Measurements from ENCODE around the gene TRIM71. TPM values are rescaled to one million over a fixed set of nuclear protein-coding genes. Genes with fewer than 3 reads are reported as not detected.
"Not testable (repeated sequence)": the region's sequence is repeated elsewhere in the genome, so short reads cannot be mapped to it uniquely, and the experiment has no call there.

TRIM71 gene
- polyA plus RNA-seq, 4 donors: 1.1 to 8.6 (median 7.3) TPM

DNA sequence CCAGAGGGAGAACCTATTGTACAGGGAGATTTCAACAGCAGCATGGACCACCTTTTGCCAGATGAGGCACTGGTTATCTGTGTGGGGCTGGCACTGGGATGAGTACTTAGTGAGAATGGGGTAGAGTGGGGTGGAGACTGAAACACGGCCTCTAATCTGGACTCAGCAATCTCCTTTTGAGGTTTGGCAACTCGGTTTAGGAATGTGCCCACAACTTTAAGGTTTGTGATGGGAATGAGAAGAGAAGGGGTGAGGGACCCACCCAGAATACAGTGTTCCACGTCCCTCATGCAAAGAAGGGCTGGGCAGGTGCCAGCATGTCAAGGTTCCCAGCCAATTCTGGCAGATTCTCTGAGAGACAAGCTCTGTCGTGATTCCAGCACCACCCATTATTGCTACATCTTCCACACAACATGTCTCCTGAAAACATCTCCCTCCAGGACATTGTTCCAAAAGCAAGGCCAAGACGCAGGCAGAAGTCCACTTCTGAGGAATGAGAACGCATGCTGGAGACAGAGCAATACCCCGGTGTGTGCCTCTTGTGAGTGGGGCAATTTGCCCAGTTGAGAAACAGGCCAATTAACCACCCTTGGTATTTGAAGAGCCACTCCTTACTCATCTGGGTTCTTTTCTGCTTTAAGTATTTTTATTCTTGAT is 96.1 kb downstream of the TRIM71 start:
- no peak for DNase-seq (ENCODE audit: low read depth in 4 of 4, low spot score in 3 of 4)

DNA sequence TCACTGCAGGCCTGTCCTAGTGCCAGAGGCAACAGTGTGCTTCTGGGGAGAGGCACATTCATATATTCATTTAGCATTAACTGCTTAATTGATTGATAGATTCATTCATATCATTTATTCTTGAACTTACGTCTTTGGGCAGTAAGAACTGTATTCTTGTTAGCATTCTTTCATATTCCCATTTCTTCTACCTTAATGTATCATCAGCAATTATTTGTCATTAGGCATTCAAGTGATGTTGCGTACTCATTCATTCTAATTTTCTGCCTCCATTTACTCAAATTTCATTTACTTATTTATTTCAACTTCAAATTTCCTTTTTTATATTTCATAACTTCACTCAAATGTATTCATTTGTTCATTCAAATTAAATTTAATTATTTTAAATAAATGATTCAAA is 102.1 kb downstream of the TRIM71 start:
- DNase-seq (ENCODE audit: low read depth in 4 of 4, low spot score in 3 of 4): no peak

DNA sequence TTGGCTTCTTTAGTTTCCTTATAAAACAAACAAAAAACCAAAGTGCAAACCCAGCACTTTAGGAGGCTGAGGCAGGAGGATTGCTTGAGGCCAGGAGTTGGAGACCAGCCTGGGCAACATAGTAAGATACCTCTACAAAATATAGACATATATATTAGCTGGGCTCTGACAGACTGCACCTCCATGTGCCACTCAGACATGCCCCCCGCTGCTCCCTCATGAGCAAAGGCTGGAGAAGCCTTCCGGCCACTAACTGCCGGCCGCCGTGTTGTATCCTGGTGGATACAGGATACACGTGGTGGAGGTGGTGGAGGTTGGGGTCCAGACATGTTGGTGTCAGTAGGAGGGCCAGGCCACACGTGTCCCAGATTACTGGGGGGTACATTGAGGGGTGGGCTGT is 104.3 kb downstream of the TRIM71 start:
- DNase-seq (ENCODE audit: low read depth in 4 of 4, low spot score in 3 of 4): no peak

- DNase-seq (ENCODE audit: low read depth in 4 of 4, low spot score in 3 of 4): no peak
Measured at GRCh38 chr3:32930161-32930560, 112.4 kb downstream of the TRIM71 start.

GRCh38 chr3:32931273-32931672 is 113.5 kb downstream of the TRIM71 start:
- not testable (repeated sequence) for DNase-seq (ENCODE audit: low read depth in 4 of 4, low spot score in 3 of 4)

DNA sequence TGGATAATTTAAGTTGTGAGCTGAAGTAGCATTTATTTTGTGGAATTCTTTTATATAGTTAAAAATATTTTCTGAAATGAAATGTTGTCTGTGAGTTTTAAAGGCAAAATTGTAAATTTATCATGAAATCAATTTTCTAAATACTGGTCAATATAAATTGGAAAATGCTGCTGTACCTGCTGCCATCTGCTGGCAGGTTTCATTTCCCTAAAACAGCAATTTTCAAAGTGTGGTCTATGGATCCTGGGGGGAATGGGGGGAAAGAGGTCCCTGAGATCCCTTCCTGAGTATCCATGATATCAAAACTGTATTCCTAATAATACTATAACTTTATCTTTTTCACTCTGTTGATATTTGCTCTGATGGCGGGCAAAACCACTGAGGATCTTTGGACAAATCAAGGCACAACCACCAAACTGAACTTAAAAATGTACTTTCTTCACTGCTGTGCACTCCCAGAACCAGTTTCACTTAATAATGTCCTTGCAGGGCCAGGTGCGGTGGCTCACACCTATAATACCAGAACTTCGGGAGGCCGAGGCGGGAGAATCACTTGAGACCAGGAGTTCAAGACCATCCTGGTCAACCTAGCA is 116.4 kb downstream of the TRIM71 start:
- DNase-seq (ENCODE audit: low read depth in 4 of 4, low spot score in 3 of 4): no peak

- no peak for DNase-seq (ENCODE audit: low read depth in 4 of 4, low spot score in 3 of 4)
Measured at GRCh38 chr3:32937331-32937730, 119.5 kb downstream of the TRIM71 start.

GRCh38 chr3:32939531-32940284 is 121.9 kb downstream of the TRIM71 start:
- DNase-seq (ENCODE audit: low read depth in 4 of 4, low spot score in 3 of 4): not testable (repeated sequence)

DNA sequence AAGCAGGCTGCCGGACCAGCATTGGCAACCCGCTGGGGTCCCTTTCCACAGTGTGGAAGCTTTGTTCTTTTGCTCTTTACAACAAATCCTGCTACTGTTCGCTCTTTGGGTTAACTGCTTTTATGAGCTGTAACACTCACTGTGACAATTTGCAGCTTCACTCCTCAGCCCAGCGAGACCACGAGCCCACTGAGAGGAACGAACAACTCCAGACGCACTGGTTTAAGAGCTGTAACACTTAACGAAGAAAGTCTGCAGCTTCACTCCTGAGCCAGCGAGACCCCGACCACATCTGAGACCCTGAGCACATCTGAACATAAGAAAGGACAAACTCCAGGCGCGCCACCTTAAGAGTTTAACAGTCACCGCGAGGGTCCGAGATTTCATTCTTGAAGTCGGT is 122.9 kb downstream of the TRIM71 start:
- no peak for DNase-seq (ENCODE audit: low read depth in 4 of 4, low spot score in 3 of 4)

DNA sequence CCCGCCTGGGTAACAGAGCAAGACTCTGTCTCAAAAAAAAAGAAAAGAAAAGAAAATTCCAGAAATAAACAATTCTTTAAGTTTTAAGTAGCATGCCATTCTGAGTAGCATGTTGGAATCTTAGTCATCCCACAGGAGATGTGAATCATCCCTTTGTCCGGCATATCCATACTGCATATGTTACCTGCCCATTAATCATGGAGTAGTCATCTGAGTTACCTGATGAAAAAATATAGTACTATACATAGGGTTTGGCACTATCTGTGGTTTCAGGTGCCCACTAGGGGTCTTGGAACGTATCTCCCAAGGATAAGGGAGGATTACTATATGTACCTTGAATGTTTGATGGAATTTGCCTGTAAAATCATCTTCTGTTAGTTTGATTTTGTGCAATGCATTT is 127.3 kb downstream of the TRIM71 start:
- no peak for DNase-seq (ENCODE audit: low read depth in 4 of 4, low spot score in 3 of 4)

- DNase-seq (ENCODE audit: low read depth in 4 of 4, low spot score in 3 of 4): not testable (repeated sequence)
Measured at GRCh38 chr3:32945598-32945997, 127.8 kb downstream of the TRIM71 start.

DNA sequence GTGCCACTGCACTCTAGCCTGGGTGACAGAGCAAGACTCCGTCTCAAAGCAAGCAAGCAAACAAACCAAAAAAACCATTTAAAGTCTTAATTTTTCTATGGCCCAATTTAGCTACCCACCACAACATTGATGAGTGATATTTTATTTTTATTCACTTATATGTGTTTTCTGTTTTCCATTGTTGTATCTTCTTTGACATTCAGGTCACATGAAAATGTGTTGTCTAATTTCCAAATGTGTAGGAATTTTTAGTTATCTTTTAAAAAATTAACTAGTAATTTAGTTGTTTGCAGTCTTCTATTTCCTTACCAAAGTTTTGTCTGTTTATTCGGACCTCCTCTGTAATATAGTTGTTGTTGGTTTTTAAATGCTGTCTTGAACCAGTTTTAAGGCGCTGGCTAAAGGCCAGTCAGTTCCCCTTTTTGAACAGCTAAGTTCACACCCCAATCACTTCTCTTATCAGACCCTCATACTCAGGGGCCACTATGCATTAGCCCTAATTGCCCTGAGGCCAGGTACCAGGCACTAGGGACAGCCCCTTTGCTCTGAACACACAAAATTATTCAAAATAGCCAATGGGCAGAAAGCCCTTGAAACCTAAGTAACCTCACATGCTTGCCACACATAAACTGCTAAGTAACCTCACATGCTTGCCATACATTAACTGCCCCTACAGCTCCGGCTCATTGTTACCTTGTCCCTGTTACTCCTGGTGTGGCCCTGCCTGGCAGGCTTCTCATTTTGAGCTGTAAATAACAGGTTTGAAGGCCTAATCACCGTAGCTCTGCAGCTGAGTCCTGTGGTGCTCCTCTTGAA is 129.4 kb downstream of the TRIM71 start:
- DNase-seq (ENCODE audit: low read depth in 4 of 4, low spot score in 3 of 4): no peak

Other genes starting within 250 kb of the TRIM71 start
- gene DYNC1LI1, start 247.1 kb upstream of the TRIM71 start, polyA plus RNA-seq (ENCODE audit: insufficient read length in 4 of 4): 10 to 100 TPM; 31.1 to 44.0 (median 40.1) TPM
- 10 to 100 TPM; 37.7 to 51.3 (median 50.2) TPM for gene CNOT10, start 132.8 kb upstream of the TRIM71 start, polyA plus RNA-seq (ENCODE audit: insufficient read length in 4 of 4)
- gene CCR4, start 133.6 kb downstream of the TRIM71 start, polyA plus RNA-seq (ENCODE audit: insufficient read length in 4 of 4): under 1 TPM; 0.08 to 0.26 (median 0.17) TPM

Data from left renal pelvis (tissue), 4 donors.